ENCODE results near the gene TMEM50B.

DNA sequence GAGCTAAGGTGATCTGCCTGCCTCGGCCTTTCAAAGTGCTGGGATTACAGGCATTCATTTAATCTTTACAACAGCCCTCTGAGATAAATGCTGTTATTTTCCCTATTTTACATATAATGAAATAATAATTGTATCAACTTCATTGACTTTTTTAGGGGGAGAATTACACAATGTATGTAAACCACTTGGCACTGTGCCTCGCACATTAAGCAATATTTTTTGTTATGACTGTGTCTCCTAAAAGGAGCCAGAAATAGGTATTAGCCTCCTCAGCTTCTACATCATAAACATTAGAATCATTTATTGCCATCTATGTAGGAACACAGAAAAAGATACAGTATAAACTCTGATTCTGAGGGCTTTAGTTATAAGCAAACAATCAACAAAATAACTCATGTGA, 12.8 kb upstream of the TMEM50B start:
- TF ChIP-seq, protein P1, sequence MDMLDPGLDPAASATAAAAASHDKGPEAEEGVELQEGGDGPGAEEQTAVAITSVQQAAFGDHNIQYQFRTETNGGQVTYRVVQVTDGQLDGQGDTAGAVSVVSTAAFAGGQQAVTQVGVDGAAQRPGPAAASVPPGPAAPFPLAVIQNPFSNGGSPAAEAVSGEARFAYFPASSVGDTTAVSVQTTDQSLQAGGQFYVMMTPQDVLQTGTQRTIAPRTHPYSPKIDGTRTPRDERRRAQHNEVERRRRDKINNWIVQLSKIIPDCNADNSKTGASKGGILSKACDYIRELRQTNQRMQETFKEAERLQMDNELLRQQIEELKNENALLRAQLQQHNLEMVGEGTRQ (IDR thresholded peaks at IDR 0.05): no peak
- TF ChIP-seq, protein P2, sequence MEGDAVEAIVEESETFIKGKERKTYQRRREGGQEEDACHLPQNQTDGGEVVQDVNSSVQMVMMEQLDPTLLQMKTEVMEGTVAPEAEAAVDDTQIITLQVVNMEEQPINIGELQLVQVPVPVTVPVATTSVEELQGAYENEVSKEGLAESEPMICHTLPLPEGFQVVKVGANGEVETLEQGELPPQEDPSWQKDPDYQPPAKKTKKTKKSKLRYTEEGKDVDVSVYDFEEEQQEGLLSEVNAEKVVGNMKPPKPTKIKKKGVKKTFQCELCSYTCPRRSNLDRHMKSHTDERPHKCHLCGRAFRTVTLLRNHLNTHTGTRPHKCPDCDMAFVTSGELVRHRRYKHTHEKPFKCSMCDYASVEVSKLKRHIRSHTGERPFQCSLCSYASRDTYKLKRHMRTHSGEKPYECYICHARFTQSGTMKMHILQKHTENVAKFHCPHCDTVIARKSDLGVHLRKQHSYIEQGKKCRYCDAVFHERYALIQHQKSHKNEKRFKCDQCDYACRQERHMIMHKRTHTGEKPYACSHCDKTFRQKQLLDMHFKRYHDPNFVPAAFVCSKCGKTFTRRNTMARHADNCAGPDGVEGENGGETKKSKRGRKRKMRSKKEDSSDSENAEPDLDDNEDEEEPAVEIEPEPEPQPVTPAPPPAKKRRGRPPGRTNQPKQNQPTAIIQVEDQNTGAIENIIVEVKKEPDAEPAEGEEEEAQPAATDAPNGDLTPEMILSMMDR (IDR thresholded peaks at IDR 0.05): no peak
- TF ChIP-seq JUN (IDR thresholded peaks at IDR 0.05) (no peak), RNF2 (IDR thresholded peaks at IDR 0.05; ENCODE audit: borderline replicate concordance, low read depth) (no peak), SREBF2 (IDR thresholded peaks at IDR 0.05) (no peak), TP53 (CRISPR knock-in tag; IDR thresholded peaks at IDR 0.05) (no peak)
- TF ChIP-seq, protein P3, sequence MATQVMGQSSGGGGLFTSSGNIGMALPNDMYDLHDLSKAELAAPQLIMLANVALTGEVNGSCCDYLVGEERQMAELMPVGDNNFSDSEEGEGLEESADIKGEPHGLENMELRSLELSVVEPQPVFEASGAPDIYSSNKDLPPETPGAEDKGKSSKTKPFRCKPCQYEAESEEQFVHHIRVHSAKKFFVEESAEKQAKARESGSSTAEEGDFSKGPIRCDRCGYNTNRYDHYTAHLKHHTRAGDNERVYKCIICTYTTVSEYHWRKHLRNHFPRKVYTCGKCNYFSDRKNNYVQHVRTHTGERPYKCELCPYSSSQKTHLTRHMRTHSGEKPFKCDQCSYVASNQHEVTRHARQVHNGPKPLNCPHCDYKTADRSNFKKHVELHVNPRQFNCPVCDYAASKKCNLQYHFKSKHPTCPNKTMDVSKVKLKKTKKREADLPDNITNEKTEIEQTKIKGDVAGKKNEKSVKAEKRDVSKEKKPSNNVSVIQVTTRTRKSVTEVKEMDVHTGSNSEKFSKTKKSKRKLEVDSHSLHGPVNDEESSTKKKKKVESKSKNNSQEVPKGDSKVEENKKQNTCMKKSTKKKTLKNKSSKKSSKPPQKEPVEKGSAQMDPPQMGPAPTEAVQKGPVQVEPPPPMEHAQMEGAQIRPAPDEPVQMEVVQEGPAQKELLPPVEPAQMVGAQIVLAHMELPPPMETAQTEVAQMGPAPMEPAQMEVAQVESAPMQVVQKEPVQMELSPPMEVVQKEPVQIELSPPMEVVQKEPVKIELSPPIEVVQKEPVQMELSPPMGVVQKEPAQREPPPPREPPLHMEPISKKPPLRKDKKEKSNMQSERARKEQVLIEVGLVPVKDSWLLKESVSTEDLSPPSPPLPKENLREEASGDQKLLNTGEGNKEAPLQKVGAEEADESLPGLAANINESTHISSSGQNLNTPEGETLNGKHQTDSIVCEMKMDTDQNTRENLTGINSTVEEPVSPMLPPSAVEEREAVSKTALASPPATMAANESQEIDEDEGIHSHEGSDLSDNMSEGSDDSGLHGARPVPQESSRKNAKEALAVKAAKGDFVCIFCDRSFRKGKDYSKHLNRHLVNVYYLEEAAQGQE (IDR thresholded peaks at IDR 0.05): no peak
- TF ChIP-seq, protein P4, sequence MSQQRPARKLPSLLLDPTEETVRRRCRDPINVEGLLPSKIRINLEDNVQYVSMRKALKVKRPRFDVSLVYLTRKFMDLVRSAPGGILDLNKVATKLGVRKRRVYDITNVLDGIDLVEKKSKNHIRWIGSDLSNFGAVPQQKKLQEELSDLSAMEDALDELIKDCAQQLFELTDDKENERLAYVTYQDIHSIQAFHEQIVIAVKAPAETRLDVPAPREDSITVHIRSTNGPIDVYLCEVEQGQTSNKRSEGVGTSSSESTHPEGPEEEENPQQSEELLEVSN (IDR thresholded peaks at IDR 0.05; ENCODE audit: borderline replicate concordance, low read depth): no peak

Data from A549 (cell line).